IPS-18a (cell line): Measurements from ENCODE around the gene SLC25A48.

Experiments
- H3K27ac ChIP-seq: one replicate; pipeline ENCODE4 v1.5.1; 2013; ENCODE audit warnings: low read length
- H3K27me3 ChIP-seq: one replicate; pipeline ENCODE4 v1.6.1; 2013; ENCODE audit warnings: mild to moderate bottlenecking, low read length; ENCODE audit not compliant: control insufficient read depth, insufficient read depth
- H3K36me3 ChIP-seq: one replicate; pipeline ENCODE4 v1.6.1; 2013; ENCODE audit warnings: low read depth, low read length; ENCODE audit not compliant: control insufficient read depth
- H3K4me1 ChIP-seq: one replicate; pipeline ENCODE4 v1.6.1; 2013; ENCODE audit warnings: low read depth, low read length; ENCODE audit not compliant: control insufficient read depth
- H3K4me3 ChIP-seq: one replicate; pipeline ENCODE4 v1.5.1; 2013; ENCODE audit warnings: low read length
- H3K9ac ChIP-seq: one replicate; pipeline ENCODE4 v1.6.1; 2013; ENCODE audit warnings: mild to moderate bottlenecking, low read length, moderate library complexity
- H3K9me3 ChIP-seq: one replicate; pipeline ENCODE4 v1.6.1; 2013; ENCODE audit warnings: low read depth, low read length; ENCODE audit not compliant: control insufficient read depth

The SLC25A48 gene

GRCh38 chr5:135834639-135835529, at the start of gene SLC25A48:
SLC25A48 (plus strand) TSS chr5:135834663; CDS start chr5:135834848, 185 bp downstream.
- Histone ChIP-seq H3K4me3 (peak within 1 kb of the TSS; percentile 75), H3K9me3 (no peaks in the 10 kb centered on the region), H3K27ac (no peak within 1 kb of the TSS), H3K4me1 (no peaks in the 10 kb centered on the region), H3K27me3 (peaks cover 59% of the 10 kb centered on the region), H3K9ac (peak within 1 kb of the TSS; percentile 21), H3K36me3 (no peaks in the 10 kb centered on the region)

- no peaks in the 10 kb centered on the region for H3K9me3 ChIP-seq
- H3K36me3 ChIP-seq, result no peaks in the 10 kb centered on the region
- H3K27me3 ChIP-seq, result no peaks in the 10 kb centered on the region
- H3K4me1 ChIP-seq, result no peaks in the 10 kb centered on the region
- H3K4me3 ChIP-seq, result no peak overlapping the region
- H3K9ac ChIP-seq, result no peak overlapping the region
- no peak overlapping the region for H3K27ac ChIP-seq
Observed at GRCh38 chr5:135800656-135801055, 33.8 kb upstream of the SLC25A48 start.

GRCh38 chr5:135810188-135810943, 24.1 kb upstream of the SLC25A48 start:
- Histone ChIP-seq H3K4me1 (no peaks in the 10 kb centered on the region), H3K36me3 (no peaks in the 10 kb centered on the region), H3K27ac (no peak overlapping the region), H3K9me3 (no peaks in the 10 kb centered on the region), H3K27me3 (no peaks in the 10 kb centered on the region), H3K4me3 (no peak overlapping the region), H3K9ac (no peak overlapping the region)

- Histone ChIP-seq H3K36me3 (no peaks in the 10 kb centered on the region), H3K27ac (no peak overlapping the region), H3K27me3 (no peaks in the 10 kb centered on the region), H3K4me1 (no peaks in the 10 kb centered on the region), H3K9me3 (no peaks in the 10 kb centered on the region), H3K9ac (no peak overlapping the region), H3K4me3 (no peak overlapping the region)
Observed at GRCh38 chr5:135811007-135811406, 23.5 kb upstream of the SLC25A48 start.

- Histone ChIP-seq H3K27me3 (no peaks in the 10 kb centered on the region), H3K4me1 (no peaks in the 10 kb centered on the region), H3K4me3 (no peak overlapping the region), H3K9ac (no peak overlapping the region), H3K36me3 (no peaks in the 10 kb centered on the region), H3K9me3 (no peaks in the 10 kb centered on the region), H3K27ac (no peak overlapping the region)
Observed at GRCh38 chr5:135813758-135814157, 20.7 kb upstream of the SLC25A48 start.

- Histone ChIP-seq H3K4me3 (no peak overlapping the region), H3K36me3 (no peaks in the 10 kb centered on the region)
Observed at GRCh38 chr5:135814316-135814715, 20.1 kb upstream of the SLC25A48 start.

GRCh38 chr5:135814812-135815211, 19.7 kb upstream of the SLC25A48 start:
- H3K27me3 ChIP-seq, result no peaks in the 10 kb centered on the region
- no peaks in the 10 kb centered on the region for H3K36me3 ChIP-seq
- no peak overlapping the region for H3K4me3 ChIP-seq
- H3K9ac ChIP-seq, result no peak overlapping the region
- no peak overlapping the region for H3K27ac ChIP-seq
- H3K9me3 ChIP-seq, result no peaks in the 10 kb centered on the region
- no peaks in the 10 kb centered on the region for H3K4me1 ChIP-seq

More at GRCh38 chr5:135814316-135814715, 20.1 kb upstream of the SLC25A48 start:
- Histone ChIP-seq H3K27me3 (no peaks in the 10 kb centered on the region), H3K4me1 (no peaks in the 10 kb centered on the region), H3K27ac (no peak overlapping the region), H3K9ac (no peak overlapping the region), H3K9me3 (no peaks in the 10 kb centered on the region)

GRCh38 chr5:135821061-135821801, 13.2 kb upstream of the SLC25A48 start:
- H3K9ac ChIP-seq, result no peak overlapping the region
- no peaks in the 10 kb centered on the region for H3K9me3 ChIP-seq
- no peak overlapping the region for H3K4me3 ChIP-seq
- no peaks in the 10 kb centered on the region for H3K36me3 ChIP-seq
- H3K27ac ChIP-seq, result no peak overlapping the region
- no peaks in the 10 kb centered on the region for H3K27me3 ChIP-seq
- peaks cover 10% of the 10 kb centered on the region for H3K4me1 ChIP-seq

- Histone ChIP-seq H3K27ac (no peak overlapping the region), H3K9ac (no peak overlapping the region), H3K9me3 (no peaks in the 10 kb centered on the region), H3K36me3 (no peaks in the 10 kb centered on the region), H3K4me3 (no peak overlapping the region), H3K4me1 (peaks cover 10% of the 10 kb centered on the region), H3K27me3 (no peaks in the 10 kb centered on the region)
Observed at GRCh38 chr5:135821802-135822201, 12.7 kb upstream of the SLC25A48 start.

GRCh38 chr5:135822286-135822685, 12.2 kb upstream of the SLC25A48 start:
- no peak overlapping the region for H3K9ac ChIP-seq
- H3K4me1 ChIP-seq, result peaks cover 10% of the 10 kb centered on the region
- H3K4me3 ChIP-seq, result no peak overlapping the region
- H3K27ac ChIP-seq, result no peak overlapping the region
- H3K36me3 ChIP-seq, result no peaks in the 10 kb centered on the region
- H3K27me3 ChIP-seq, result no peaks in the 10 kb centered on the region
- H3K9me3 ChIP-seq, result no peaks in the 10 kb centered on the region

GRCh38 chr5:135822959-135823358, 11.5 kb upstream of the SLC25A48 start:
- Histone ChIP-seq H3K4me3 (no peak overlapping the region), H3K9ac (no peak overlapping the region), H3K36me3 (no peaks in the 10 kb centered on the region), H3K9me3 (no peaks in the 10 kb centered on the region), H3K27me3 (no peaks in the 10 kb centered on the region), H3K27ac (no peak overlapping the region), H3K4me1 (peaks cover 10% of the 10 kb centered on the region)
